RWPE2 (cell line): ENCODE measurements around the gene ITIH4.
A peak's percentile ranks its signal among the peaks of the same experiment; 100 is the strongest.

Source experiments
- ATAC-seq: fragments of 200-7000 bp; cut with Tn5 transposase; 3 replicates; pipeline ENCODE4 v1.9.1; 2021; ENCODE audit warnings: low read depth
- DNase-seq: peaks from one replicate; pipeline ENCODE4 v3.0.0-alpha.2; 2020; ENCODE audit warnings: low spot score
- H3K27ac ChIP-seq: fragments of 450-650 bp; 2 replicates; pipeline ENCODE4 v1.5.1; 2017; ENCODE audit warnings: mild to moderate bottlenecking; ENCODE audit not compliant: poor library complexity, severe bottlenecking
- H3K27me3 ChIP-seq: fragments of 250-450 bp; sonication (Bioruptor Pico); 2 replicates; pipeline ENCODE4 v1.5.1; 2021; ENCODE audit warnings: mild to moderate bottlenecking, moderate library complexity; ENCODE audit not compliant: insufficient read depth, poor library complexity, severe bottlenecking
- H3K36me3 ChIP-seq: fragments of 250-450 bp; sonication (Bioruptor Pico); 2 replicates; pipeline ENCODE4 v1.5.1; 2020; ENCODE audit warnings: low read depth, mild to moderate bottlenecking, moderate library complexity
- H3K4me1 ChIP-seq: fragments of 250-450 bp; sonication (Bioruptor Pico); 2 replicates; pipeline ENCODE4 v1.5.1; 2021; ENCODE audit warnings: mild to moderate bottlenecking, moderate library complexity; ENCODE audit not compliant: insufficient read depth, poor library complexity, severe bottlenecking
- H3K4me3 ChIP-seq: fragments of 250-450 bp; sonication (Bioruptor Pico); 2 replicates; pipeline ENCODE4 v1.5.1; 2021; ENCODE audit warnings: mild to moderate bottlenecking, moderate library complexity; ENCODE audit not compliant: severe bottlenecking
- H3K9me3 ChIP-seq: fragments of 250-450 bp; sonication (Bioruptor Pico); 2 replicates; pipeline ENCODE4 v1.5.1; 2021; ENCODE audit warnings: mild to moderate bottlenecking, moderate library complexity; ENCODE audit not compliant: severe bottlenecking
- TF ChIP-seq, protein P1 (sequence below): fragments of 450-650 bp; IDR thresholded peaks from one replicate; pipeline ENCODE4 v1.5.1; 2017; ENCODE audit warnings: mild to moderate bottlenecking, moderate library complexity; ENCODE audit not compliant: poor library complexity, severe bottlenecking

ITIH4 gene

DNA sequence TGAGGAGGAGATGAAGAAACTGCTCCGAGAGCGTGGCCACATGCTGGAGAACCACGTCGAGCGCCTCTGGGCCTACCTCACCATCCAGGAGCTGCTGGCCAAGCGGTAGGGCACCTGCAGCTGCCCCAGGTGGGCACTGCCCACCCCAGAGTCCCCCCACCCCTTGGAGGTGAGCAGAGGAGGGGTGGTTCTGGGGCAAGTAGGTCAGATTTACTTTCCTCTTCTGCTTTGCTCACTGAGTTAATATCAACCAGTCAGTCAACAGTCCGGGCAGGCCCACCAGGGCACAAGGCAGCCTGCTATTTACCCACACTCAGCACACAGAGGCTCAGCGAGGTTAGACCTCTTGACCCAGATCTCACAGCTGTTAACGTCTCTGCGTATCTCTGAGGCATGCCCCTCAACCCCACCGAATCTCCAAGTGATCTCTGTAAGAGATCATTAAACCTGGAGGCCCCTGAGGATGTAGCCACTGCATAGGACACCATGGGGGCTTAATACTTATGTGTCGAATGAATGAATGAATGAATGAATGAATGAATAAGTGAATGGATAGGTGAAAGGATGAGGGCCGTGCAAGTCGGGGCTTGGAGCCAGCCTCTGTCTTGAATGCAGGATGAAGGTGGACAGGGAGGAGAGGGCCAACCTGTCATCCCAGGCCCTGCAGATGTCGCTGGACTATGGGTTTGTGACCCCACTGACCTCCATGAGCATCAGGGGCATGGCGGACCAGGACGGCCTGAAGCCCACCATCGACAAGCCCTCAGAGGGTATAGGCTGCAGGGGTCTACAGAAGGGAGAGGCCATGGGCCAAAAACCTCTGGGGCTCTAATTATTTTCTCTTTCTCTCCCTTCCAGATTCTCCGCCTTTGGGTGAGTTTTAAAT, 43.9 kb downstream of the ITIH4 start:
- no peaks in the 10 kb centered on the region for H3K4me1 ChIP-seq
- H3K4me3 ChIP-seq: no peak overlapping the region
- no peaks in the 10 kb centered on the region for H3K36me3 ChIP-seq
- H3K9me3 ChIP-seq: no peaks in the 10 kb centered on the region
- DNase-seq (no peak), ATAC-seq (no peak)
- H3K27ac ChIP-seq: no peak overlapping the region
- TF ChIP-seq, protein P1, sequence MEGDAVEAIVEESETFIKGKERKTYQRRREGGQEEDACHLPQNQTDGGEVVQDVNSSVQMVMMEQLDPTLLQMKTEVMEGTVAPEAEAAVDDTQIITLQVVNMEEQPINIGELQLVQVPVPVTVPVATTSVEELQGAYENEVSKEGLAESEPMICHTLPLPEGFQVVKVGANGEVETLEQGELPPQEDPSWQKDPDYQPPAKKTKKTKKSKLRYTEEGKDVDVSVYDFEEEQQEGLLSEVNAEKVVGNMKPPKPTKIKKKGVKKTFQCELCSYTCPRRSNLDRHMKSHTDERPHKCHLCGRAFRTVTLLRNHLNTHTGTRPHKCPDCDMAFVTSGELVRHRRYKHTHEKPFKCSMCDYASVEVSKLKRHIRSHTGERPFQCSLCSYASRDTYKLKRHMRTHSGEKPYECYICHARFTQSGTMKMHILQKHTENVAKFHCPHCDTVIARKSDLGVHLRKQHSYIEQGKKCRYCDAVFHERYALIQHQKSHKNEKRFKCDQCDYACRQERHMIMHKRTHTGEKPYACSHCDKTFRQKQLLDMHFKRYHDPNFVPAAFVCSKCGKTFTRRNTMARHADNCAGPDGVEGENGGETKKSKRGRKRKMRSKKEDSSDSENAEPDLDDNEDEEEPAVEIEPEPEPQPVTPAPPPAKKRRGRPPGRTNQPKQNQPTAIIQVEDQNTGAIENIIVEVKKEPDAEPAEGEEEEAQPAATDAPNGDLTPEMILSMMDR: no peak
- H3K27me3 ChIP-seq: no peaks in the 10 kb centered on the region

DNA sequence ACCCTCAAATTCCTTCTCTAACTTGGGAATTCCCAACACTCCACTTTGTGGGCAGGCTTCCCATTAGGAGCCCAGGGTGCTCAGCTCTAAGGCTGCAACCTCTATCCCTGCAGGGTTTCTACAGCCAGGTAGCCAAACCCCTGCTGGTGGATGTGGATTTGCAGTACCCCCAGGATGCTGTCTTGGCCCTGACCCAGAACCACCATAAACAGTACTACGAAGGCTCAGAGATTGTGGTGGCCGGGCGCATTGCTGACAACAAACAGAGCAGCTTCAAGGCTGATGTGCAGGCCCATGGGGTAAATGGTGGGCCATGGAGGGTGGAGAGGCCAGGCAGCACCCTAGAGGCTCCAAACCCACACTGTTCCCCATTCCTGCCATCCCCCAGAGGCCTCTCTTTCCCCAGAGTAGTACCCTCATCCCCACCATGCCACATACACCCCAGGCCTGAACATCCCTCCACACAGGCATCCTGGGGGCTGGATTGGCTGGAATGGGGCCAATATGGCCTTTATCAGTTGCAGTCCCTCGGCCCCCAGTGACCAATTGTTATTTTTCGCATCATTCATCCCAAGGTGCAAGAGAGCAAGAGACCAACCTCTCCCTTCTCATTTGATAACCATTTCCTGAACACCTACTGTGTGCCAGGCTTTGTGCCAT, 45.4 kb downstream of the ITIH4 start:
- ATAC-seq (no peak), DNase-seq (no peak)
- TF ChIP-seq, protein P1: no peak
- no peak overlapping the region for H3K27ac ChIP-seq
- H3K4me1 ChIP-seq: no peaks in the 10 kb centered on the region
- no peaks in the 10 kb centered on the region for H3K27me3 ChIP-seq
- H3K36me3 ChIP-seq: no peaks in the 10 kb centered on the region
- no peaks in the 10 kb centered on the region for H3K9me3 ChIP-seq
- no peak overlapping the region for H3K4me3 ChIP-seq

DNA sequence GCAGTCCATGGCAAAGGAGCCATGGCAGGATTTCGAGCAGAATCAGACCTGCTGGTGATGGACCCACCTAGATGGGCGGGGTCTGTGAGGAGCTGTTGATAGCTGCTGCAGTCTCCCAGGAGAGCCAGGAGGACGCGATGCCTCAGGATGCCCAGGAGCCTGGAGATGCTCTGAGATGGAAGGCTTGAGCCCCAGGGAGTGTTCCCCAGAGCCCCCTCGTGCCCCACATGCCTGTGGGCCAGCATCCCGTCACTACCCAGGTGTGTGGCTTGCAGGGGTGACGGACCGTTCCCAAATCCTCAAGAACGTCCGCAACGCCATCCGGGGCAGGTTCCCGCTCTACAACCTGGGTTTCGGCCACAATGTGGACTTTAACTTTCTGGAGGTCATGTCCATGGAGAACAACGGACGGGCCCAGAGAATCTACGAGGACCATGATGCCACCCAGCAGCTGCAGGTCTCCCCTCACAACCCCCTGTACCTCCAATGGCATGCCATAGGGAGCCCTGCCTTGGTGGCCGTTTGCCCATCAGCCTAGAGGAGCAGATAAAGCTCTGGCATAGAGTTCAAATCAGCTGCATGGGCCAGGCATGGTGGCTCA, 46.4 kb downstream of the ITIH4 start:
- no peaks in the 10 kb centered on the region for H3K27me3 ChIP-seq
- TF ChIP-seq, protein P1: no peak
- ATAC-seq (no peak), DNase-seq (peak; percentile 51)
- H3K4me3 ChIP-seq: no peak overlapping the region
- H3K9me3 ChIP-seq: no peaks in the 10 kb centered on the region
- no peaks in the 10 kb centered on the region for H3K4me1 ChIP-seq
- no peak overlapping the region for H3K27ac ChIP-seq
- no peaks in the 10 kb centered on the region for H3K36me3 ChIP-seq

GRCh38 chr3:52783211-52783555, 47.3 kb downstream of the ITIH4 start:
- Histone ChIP-seq H3K27ac (no peak overlapping the region), H3K4me3 (no peak overlapping the region), H3K9me3 (no peaks in the 10 kb centered on the region), H3K36me3 (no peaks in the 10 kb centered on the region), H3K27me3 (no peaks in the 10 kb centered on the region), H3K4me1 (no peaks in the 10 kb centered on the region)
- DNase-seq: no peak
- TF ChIP-seq, protein P1: no peak
- ATAC-seq: no peak
